ENCODE data around the gene CD6.
"Not testable (repeated sequence)": the region's sequence is repeated elsewhere in the genome, so short reads cannot be mapped to it uniquely, and the experiment has no call there.

The CD6 gene

DNA sequence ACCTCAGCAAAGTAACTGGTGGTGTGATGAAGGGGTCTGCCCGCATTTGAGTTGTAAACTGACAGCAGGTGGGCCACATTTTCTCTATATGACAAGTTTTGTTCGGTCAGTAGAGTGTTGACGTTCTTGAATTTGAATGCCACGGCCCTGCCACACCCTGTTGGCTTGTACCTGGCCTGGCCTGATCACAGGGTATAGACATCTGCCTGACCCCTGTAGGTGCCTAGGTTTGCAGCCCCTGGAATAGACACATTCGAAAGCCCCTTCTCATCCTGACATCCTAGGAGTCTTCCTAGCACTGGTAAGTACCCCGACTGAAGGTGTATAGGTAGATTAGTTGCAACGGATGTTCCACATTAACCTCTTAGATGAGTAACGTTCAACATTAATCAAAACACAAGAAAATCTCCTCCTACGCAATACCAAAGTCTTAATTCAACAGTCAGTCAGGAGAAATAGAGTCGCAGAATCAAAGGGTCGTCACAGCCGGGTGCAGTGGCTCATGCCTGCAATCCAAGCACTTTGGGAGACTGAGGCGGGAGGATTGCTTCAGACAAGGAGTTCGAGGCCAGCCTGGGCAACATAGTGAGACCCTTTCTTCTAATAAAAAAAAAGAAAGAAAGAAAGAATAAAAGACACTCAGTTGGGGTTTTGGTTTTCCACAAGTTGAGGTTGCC is 87.2 kb downstream of the CD6 start:
- no peak for DNase-seq

DNA sequence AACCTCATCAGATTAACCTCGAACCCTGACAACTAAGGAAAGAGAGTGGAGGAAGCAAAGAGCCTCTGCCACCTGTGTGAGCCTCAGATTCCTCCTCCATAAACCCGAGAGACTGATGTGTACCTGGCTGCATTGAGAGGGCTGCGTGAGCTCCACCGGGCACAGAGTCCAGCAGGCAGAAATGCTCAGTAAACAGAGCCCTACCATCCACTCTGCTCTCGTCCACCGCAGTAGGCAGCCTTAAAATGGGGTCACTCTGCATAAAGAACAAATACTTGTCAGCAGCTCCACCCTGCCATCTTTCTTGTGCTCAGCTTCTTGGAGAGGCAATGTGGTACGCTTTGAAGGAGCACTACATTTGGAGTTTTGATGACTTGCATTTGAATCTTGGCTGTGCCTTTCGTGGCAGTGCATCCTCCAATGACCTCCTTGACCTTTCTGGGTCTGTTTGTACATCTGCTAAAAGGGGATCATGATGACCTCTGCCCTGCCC is 87.8 kb downstream of the CD6 start:
- no peak for DNase-seq

DNA sequence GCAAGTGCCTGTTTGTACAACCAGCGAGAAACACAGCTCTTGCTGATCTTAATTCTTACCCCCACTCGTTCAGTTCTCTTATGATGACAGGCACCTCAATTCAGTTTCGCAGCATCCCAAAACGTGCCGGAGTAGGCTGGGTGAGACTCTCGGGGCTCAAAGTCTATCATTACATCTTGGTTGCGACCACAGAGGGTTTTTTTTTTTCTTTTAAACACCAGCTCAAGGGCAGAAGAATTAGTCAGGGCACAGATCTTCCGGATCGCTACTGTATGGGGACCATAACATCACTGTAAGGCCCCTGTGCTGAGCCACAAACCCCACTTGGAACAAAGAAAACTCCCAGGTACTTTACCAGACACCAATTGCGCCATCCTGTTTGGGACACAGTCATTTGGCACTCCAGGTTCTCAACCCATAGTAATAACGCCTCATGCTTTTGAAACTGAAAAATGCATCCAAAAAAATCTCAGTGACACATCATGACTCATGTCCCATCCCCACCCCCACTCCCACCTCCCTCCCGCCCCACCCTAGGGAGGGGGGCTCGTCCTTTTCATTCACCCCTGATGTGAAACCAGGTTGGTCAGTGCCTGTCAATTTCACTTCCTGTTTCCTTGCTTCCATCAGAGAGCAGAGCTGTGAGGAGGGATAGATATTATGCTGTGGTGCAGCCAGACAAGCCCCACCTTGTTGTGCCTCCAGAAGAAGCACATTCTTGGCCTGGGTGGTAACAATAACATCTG is 89.8 kb downstream of the CD6 start:
- no peak for DNase-seq

DNA sequence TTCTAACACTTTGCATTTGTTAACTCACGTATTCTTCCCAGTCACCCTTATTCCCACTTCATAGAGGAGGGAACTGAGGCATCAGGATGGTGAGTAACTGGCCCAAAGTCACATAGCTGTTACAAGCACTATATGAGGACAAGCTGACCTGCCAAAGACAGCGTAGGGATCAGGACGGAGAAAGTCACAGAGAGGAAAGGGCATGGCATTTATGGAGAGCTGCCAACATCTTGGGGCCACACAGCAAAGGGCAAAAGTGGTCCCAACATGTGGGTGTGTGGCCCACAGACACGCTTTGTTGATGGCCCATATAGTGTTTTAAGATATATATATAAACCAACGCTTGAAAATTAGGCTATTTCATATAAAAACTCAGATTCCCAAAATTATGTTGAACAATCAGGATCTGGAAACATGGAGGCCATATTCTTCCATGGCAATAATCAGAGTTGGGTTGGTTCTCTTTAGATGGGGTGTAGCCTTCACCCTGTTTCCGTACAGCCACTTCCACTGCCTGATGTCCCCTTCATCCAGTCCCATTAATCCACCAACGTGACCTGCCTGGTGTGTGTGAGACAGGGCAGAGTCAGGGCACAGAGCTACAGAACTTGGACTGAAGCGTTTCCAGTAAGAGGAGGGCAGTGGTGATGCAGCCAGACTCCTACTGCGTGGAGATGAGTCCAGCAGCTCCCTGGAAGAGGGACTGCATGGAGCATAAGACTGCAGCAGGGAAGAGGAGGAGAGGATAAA is 90.9 kb downstream of the CD6 start:
- DNase-seq: no peak

DNA sequence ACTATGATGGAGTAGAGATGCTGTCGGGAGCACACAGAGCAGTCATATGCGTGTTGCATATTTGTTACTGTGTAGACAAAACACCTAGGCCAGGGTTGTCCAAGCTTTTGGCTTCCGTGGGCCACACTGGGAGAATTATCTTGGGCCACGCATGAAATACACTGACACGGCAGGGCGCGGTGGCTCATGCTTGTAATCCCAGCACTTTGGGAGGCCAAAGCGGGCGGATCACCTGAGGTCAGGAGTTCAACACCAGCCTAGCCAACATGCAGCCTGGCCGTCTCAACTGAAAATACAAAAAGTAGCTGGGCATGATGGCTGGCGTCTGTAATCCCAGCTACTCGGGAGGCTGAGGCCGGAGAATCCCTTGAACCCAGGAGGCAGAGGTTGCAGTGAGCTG is 93.8 kb downstream of the CD6 start:
- not testable (repeated sequence) for DNase-seq

DNA sequence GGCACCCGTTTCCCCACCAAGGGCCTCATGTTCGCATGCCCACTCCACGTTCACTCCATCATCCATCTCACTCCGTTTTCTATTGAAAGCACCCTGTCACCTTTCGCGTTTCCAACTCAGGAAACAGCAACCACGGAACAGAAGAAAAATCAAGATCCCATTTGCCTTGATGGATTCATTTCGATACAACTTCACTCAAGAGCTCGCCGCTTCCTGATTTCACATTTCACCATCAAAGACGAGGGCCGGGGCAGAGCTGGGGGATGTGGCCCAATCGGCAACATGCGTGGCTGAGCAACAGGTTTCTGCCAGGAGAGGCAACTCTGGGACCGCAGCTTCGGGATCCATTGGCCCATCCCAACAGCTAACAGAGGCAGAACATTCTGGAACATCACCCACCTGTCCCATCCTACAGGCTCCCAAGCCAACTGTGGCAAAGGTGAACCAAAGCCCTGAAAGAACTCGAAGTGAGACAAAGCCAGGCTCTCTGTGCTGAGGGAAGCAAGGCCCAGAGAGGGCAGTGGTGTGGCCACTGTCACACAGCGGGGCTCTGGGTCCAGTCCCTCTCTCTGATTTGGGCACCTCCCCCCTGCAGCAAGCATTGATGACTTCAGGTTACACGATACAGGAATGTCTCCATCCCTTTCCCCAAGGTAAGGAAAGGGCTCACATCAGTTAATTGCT is 94.6 kb downstream of the CD6 start:
- DNase-seq: no peak

DNA sequence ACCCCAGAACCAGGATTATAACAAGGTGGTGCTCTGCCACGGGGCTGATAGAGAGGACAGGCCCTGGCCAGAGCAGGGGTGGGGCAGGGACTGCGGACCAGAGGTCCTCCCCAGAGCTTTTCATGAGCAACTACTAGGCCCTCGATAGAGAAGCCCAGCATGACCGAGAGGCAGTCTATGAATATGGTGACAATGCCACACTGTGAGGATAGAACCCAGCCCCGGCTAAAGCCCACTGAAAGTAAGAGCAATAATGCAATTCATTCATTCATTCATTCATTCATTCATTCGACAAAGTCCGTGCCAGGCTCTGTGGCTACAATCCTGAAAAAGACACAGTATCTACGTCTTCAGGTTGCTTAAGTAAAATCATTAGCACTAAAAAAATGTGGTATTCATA is 95.2 kb downstream of the CD6 start:
- no peak for DNase-seq

DNA sequence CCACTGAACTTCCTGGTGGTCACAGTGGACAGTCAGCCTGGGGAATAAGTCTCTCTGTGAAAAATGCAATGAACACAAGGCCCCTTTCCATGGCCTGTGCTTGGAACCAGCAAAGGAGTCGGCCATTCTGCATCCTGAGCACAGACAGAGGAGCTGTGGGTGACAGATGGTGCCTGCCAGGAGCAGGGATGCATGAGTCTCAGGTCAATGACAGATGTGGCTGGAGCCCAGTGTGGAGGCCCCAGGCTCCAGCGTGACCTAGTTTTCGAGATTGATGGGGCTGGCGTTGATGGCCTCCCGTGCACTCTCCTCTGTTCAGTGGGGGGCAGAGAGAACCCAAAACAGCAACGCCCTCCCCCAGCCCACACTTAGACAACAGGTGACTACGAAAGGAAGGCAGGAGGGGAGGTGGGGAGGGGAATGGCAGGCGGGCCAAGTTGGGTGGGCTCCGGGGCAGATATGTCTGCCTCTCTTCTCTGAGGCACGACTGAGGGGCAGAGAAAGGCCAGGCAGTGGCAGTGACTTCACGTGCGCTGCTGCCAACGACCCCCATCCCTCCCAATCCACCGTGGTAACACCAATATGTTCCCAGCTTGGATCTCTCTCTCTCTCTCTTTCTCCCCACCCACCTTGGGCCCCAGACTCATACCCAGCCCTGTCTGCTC is 96.4 kb downstream of the CD6 start:
- peak; percentile 72 to 82 for DNase-seq

DNA sequence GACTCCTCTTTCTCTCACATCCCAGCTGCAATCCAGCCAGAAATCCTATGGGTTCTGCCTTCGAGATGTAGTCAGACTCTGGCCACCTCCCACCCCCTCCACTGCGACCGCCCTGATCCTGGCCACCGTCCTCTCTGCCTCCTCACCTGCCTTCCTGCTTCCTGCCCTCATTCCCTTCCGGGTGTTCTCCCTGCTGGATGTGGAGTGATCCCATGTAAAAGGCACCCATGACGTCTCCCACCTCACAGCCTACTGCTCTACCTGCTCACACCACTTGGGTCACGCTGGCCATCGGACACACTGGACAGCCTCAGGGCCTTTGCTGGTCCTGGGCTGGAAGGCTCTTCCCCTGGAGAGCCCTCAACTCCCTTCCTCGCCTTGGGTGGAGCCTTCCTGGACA is 97.1 kb downstream of the CD6 start:
- no peak for DNase-seq

DNA sequence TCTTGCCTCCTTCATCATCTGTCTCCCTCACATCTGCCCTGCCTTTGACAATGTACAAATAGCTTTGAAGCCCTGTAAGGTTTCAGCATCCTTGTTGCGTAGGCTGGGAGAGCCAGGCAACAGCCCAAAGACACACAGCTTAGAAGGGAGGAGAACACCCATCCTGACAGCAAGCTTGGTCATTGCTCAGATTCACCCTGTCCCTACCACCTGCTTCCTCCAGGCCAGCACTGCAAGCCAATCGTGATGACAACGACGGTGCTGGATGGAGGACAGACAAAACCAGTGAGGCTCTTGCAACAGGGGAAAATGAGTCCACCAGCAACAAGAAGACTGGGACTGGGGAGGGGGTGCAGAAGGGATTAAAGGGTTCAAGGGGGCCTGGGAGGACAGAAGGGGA is 97.9 kb downstream of the CD6 start:
- DNase-seq: no peak

Data from NCI-H524 (cell line).